A549 (cell line): ENCODE results near the gene SLC26A1. TPM values are rescaled to one million over a fixed set of nuclear protein-coding genes. Genes with fewer than 3 reads are reported as not detected.

Source experiments
- ATAC-seq, 2 experiments: fragments of 200-7000 bp in 1 of 2; fragments of >200 bp in 1 of 2; cut with Nextera tagmentation in 1 of 2; cut with Tn5 transposase in 1 of 2; 3 replicates each; pipeline versions ENCODE4 v1.8.0 to v1.9.1; 2018 to 2020; ENCODE audit warnings: mild to moderate bottlenecking in 1 of 2, moderate library complexity in 1 of 2
- CTCF ChIA-PET: fragments of 300-600 bp; sonication (Branson Sonifier 250); formaldehyde crosslinking; extraction: SDS; loops from one replicate; lab custom pipeline; 2021; ENCODE audit warnings: antibody characterized with exemption, inconsistent platforms; lab: Yijun Ruan, JAX
- POLR2A ChIA-PET: fragments of 350-600 bp; formaldehyde crosslinking; extraction: SDS; loops from one replicate; lab custom pipeline; 2021; ENCODE audit warnings: antibody characterized with exemption, inconsistent platforms; lab: Yijun Ruan, JAX
- DNase-seq, 2 experiments: peaks; one replicate each; pipeline versions ENCODE4 v3.0.0 to v3.0.0-alpha.2; 2011 to 2016; ENCODE audit warnings: low read depth in 1 of 2, low spot score in 1 of 2
- FAIRE-seq: peaks from 2 replicates; lab custom pipeline; 2011; peaks lifted over from hg19 to GRCh38; lab: Jason Lieb, UNC
- H3K27ac ChIP-seq, 2 experiments: fragments of >200 bp; sonication (Bioruptor Twin); formaldehyde crosslinking; 3 replicates each; pipeline ENCODE4 v1.5.1; 2016 to 2017
- H3K4me1 ChIP-seq: fragments of >200 bp; sonication (Bioruptor Twin); formaldehyde crosslinking; 3 replicates; pipeline ENCODE4 v1.6.1; 2016
- H3K4me2 ChIP-seq: fragments of >200 bp; sonication (Bioruptor Twin); formaldehyde crosslinking; 3 replicates; pipeline ENCODE4 v1.6.1; 2016
- H3K4me3 ChIP-seq: fragments of >200 bp; sonication (Bioruptor Twin); formaldehyde crosslinking; 3 replicates; pipeline ENCODE4 v1.5.1; 2016
- H3K9me3 ChIP-seq: fragments of >200 bp; sonication (Bioruptor Twin); formaldehyde crosslinking; 3 replicates; pipeline ENCODE4 v1.6.1; 2016
- BCL3 ChIP-seq: fragments of >200 bp; sonication (Bioruptor Twin); formaldehyde crosslinking; IDR thresholded peaks from 3 replicates; pipeline ENCODE4 v1.6.1; 2016
- CEBPB ChIP-seq, 2 experiments: fragments of >200 bp in 1 of 2; sonication (Bioruptor Twin) in 1 of 2; formaldehyde crosslinking in 1 of 2; IDR thresholded peaks; 2 replicates each; pipeline ENCODE4 v1.6.1; 2012 to 2016
- CHD2 ChIP-seq: fragments of 150-350 bp; IDR thresholded peaks from 2 replicates; pipeline ENCODE4 v1.6.1; 2014; ENCODE audit warnings: low read length; ENCODE audit not compliant: partially characterized antibody
- EHF ChIP-seq: fragments of 250-450 bp; sonication (Bioruptor Pico); IDR thresholded peaks from 2 replicates; pipeline ENCODE4 v1.5.0; 2020; ENCODE audit warnings: mild to moderate bottlenecking
- ELK1 ChIP-seq: fragments of 150-350 bp; IDR thresholded peaks from 2 replicates; pipeline ENCODE4 v1.6.1; 2014; ENCODE audit warnings: low read depth, mild to moderate bottlenecking, low read length
- ESRRA ChIP-seq: fragments of 150-350 bp; IDR thresholded peaks from 2 replicates; pipeline ENCODE4 v1.6.1; 2014; ENCODE audit warnings: mild to moderate bottlenecking, low read length, borderline replicate concordance
- FOSB ChIP-seq: fragments of 250-450 bp; sonication (Bioruptor Pico); IDR thresholded peaks from 2 replicates; pipeline ENCODE4 v1.5.0; 2020; ENCODE audit warnings: mild to moderate bottlenecking, moderate library complexity
- FOXS1 ChIP-seq: fragments of 250-450 bp; sonication (Bioruptor Pico); IDR thresholded peaks from 2 replicates; pipeline ENCODE4 v1.5.0; 2020; ENCODE audit warnings: mild to moderate bottlenecking, moderate library complexity
- HDAC2 ChIP-seq: fragments of 200-600 bp; sonication (generic); IDR thresholded peaks from 2 replicates; pipeline ENCODE4 v1.6.1; 2016
- HES2 ChIP-seq: fragments of >200 bp; sonication (Bioruptor Twin); formaldehyde crosslinking; IDR thresholded peaks from 2 replicates; pipeline ENCODE4 v1.6.1; 2016
- HOXA7 ChIP-seq: fragments of 250-450 bp; sonication (Bioruptor Pico); IDR thresholded peaks from 2 replicates; pipeline ENCODE4 v1.5.0; 2020; ENCODE audit warnings: mild to moderate bottlenecking, moderate library complexity
- HOXB5 ChIP-seq: fragments of 250-450 bp; sonication (Bioruptor Pico); IDR thresholded peaks from 2 replicates; pipeline ENCODE4 v1.5.0; 2020; ENCODE audit warnings: mild to moderate bottlenecking, moderate library complexity
- JUN ChIP-seq, 2 experiments: fragments of >200 bp; sonication (Bioruptor Twin); formaldehyde crosslinking; IDR thresholded peaks; 2 replicates in 1 of 2; 3 replicates in 1 of 2; pipeline ENCODE4 v1.6.1; 2016 to 2017
- KDM1A ChIP-seq: fragments of 200-600 bp; sonication (generic); IDR thresholded peaks from 2 replicates; pipeline ENCODE4 v1.6.1; 2016; ENCODE audit warnings: low read depth, mild to moderate bottlenecking
- MAFK ChIP-seq: fragments of 450-650 bp; IDR thresholded peaks from 2 replicates; pipeline ENCODE4 v1.6.1; 2014; ENCODE audit not compliant: partially characterized antibody
- MAX ChIP-seq: IDR thresholded peaks from 2 replicates; pipeline ENCODE4 v1.6.1; 2012
- MYC ChIP-seq: IDR thresholded peaks from 2 replicates; pipeline ENCODE4 v1.6.1; 2012; ENCODE audit warnings: mild to moderate bottlenecking, inconsistent platforms, low read length, improper control_type of control experiment, borderline replicate concordance
- NFE2L2 ChIP-seq: fragments of 150-350 bp; conservative IDR thresholded peaks from 2 replicates; pipeline ENCODE4 v1.6.1; 2014; ENCODE audit warnings: low read length
- PHF8 ChIP-seq: fragments of 200-600 bp; sonication (generic); IDR thresholded peaks from 2 replicates; pipeline ENCODE4 v1.6.1; 2016; ENCODE audit warnings: low read depth, mild to moderate bottlenecking, antibody characterized with exemption, moderate library complexity, borderline replicate concordance
- POLR2A ChIP-seq: IDR thresholded peaks from 2 replicates; pipeline ENCODE4 v1.6.1; 2012; ENCODE audit warnings: mild to moderate bottlenecking, low read length
- RCOR1 ChIP-seq: fragments of 150-350 bp; IDR thresholded peaks from 2 replicates; pipeline ENCODE4 v1.6.1; 2014; ENCODE audit warnings: antibody characterized with exemption, low read length, low read depth
- RNF2 ChIP-seq: fragments of 200-600 bp; sonication (generic); IDR thresholded peaks from 2 replicates; pipeline ENCODE4 v1.6.1; 2016; ENCODE audit warnings: low read depth, mild to moderate bottlenecking, antibody characterized with exemption, moderate library complexity, borderline replicate concordance
- ZNF302 ChIP-seq: fragments of 250-450 bp; sonication (Bioruptor Pico); IDR thresholded peaks from 2 replicates; pipeline ENCODE4 v1.9.0; 2021; ENCODE audit warnings: inconsistent platforms, mild to moderate bottlenecking, moderate library complexity
- WGBS: methylation state at CpG from one replicate; pipeline ENCODE4 v1.1.6; 2017; ENCODE audit errors: missing lambda C conversion rate; 5-methylcytosine and 5-hydroxymethylcytosine counted together
- polyA plus RNA-seq, 4 experiments: library from polyadenylated mRNA; depleted of rRNA in 3 of 4; stranded (reverse); fragments of >200 nt; fragmentation: RNase III in 1 of 4; extraction: RNeasy Plus Mini Kit Qiagen cat#74134 plus additional on column Dnase treatment in 1 of 4; gene quantifications; 2 replicates in 3 of 4; 3 replicates in 1 of 4; pipeline ENCODE4 v1.2.3, GENCODE V29; 2011 to 2017
- TF ChIP-seq, protein P1 (sequence below): IDR thresholded peaks from 2 replicates; pipeline ENCODE4 v1.6.1; 2012
- TF ChIP-seq, protein P2 (sequence below): fragments of 200-600 bp; sonication (generic); IDR thresholded peaks from 2 replicates; pipeline ENCODE4 v1.6.1; 2016; ENCODE audit warnings: antibody characterized with exemption, mild to moderate bottlenecking, moderate library complexity
- TF ChIP-seq, protein P3 (sequence below): fragments of 250-450 bp; sonication (Bioruptor Pico); IDR thresholded peaks from 2 replicates; pipeline ENCODE4 v1.5.0; 2020; ENCODE audit warnings: low read depth, mild to moderate bottlenecking, moderate library complexity

SLC26A1 gene
- polyA plus RNA-seq, 2 of the 4 experiments (the other 2 are of a cell fraction) = 0.23 to 0.61 TPM

DNA sequence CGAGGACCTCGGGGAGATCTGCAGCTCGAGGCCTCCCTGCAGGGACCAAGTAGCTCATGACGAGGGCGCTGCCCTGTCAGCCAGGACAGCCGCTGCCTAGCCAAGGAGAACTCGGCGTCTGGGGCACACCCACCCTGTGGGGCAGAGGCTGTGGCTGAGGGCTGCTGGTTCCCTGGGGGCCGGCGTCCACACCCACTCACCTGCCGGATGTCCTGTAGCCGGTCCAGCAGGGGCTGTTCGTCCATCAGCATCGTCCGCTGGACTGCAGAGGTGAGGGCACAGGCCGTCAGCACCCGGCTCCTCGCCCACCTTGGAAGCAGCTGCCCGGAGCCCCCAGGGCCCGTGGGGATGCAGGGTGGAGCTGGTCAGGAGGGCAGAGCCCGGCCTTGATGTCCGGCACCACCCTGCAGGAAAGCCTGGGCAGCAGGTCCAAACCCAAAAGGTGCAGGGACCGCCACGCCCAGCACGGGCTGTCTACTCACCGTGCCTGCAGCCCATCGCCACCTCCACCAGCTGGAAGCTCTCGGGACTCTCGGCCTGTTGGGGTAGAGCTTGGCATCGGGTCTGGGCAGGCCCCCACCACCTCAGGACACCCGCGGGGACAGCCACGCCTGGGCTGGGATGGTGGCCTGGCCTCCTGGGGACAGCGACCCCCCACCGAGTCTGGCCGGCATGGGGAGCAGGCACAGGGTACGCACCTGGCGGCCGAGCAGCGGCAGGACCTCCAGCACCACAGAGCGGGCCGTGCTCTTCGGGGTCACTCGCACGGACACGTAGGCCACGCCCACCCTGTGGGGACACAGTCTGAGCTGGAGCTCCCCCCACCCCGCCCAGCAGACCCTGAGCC, 26.7 kb downstream of the SLC26A1 start (continued):
- TF ChIP-seq, protein P1, sequence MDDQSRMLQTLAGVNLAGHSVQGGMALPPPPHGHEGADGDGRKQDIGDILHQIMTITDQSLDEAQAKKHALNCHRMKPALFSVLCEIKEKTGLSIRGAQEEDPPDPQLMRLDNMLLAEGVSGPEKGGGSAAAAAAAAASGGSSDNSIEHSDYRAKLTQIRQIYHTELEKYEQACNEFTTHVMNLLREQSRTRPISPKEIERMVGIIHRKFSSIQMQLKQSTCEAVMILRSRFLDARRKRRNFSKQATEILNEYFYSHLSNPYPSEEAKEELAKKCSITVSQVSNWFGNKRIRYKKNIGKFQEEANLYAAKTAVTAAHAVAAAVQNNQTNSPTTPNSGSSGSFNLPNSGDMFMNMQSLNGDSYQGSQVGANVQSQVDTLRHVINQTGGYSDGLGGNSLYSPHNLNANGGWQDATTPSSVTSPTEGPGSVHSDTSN = no peak
- TF ChIP-seq MYC (no peak), FOXS1 (CRISPR knock-in tag) (no peak), JUN (IDR thresholded peaks at IDR 0.05) (no peak), HES2 (no peak), CHD2 (no peak), KDM1A (no peak)
- TF ChIP-seq, protein P2, sequence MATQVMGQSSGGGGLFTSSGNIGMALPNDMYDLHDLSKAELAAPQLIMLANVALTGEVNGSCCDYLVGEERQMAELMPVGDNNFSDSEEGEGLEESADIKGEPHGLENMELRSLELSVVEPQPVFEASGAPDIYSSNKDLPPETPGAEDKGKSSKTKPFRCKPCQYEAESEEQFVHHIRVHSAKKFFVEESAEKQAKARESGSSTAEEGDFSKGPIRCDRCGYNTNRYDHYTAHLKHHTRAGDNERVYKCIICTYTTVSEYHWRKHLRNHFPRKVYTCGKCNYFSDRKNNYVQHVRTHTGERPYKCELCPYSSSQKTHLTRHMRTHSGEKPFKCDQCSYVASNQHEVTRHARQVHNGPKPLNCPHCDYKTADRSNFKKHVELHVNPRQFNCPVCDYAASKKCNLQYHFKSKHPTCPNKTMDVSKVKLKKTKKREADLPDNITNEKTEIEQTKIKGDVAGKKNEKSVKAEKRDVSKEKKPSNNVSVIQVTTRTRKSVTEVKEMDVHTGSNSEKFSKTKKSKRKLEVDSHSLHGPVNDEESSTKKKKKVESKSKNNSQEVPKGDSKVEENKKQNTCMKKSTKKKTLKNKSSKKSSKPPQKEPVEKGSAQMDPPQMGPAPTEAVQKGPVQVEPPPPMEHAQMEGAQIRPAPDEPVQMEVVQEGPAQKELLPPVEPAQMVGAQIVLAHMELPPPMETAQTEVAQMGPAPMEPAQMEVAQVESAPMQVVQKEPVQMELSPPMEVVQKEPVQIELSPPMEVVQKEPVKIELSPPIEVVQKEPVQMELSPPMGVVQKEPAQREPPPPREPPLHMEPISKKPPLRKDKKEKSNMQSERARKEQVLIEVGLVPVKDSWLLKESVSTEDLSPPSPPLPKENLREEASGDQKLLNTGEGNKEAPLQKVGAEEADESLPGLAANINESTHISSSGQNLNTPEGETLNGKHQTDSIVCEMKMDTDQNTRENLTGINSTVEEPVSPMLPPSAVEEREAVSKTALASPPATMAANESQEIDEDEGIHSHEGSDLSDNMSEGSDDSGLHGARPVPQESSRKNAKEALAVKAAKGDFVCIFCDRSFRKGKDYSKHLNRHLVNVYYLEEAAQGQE = no peak

DNA sequence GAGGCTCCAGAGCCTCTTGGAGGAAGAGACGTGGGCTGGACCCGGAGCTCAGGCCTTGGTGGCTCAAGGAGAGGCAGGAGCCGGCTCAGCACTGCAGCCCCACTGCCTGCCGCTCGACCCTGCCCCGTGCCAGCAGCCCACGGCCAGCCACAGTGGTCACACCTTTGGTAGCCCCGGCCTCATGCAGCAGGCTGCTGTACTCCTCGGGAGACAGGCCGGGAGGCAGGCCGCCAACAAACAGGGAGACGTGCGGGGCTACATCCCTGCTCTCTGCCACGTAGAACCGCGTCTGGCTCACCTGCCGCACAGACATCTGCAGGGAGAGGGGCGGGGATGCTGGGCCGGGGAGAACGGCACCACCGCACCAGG, 27.5 kb downstream of the SLC26A1 start:
- Histone ChIP-seq H3K4me3 (no peak overlapping the region), H3K4me2 (no peak overlapping the region), H3K4me1 (no peaks in the 10 kb centered on the region), H3K9me3 (no peaks in the 10 kb centered on the region), H3K27ac (no peak overlapping the region)
- no peak for ATAC-seq
- POLR2A ChIA-PET = no interaction called here
- TF ChIP-seq RCOR1 (no peak), MAX (no peak), ESRRA (no peak), HDAC2 (no peak), MYC (no peak), PHF8 (no peak), ZNF302 (CRISPR knock-in tag) (no peak), FOSB (CRISPR knock-in tag) (no peak), BCL3 (no peak), HOXB5 (CRISPR knock-in tag) (no peak), HOXA7 (no peak), ELK1 (no peak), POLR2A (no peak), CEBPB (IDR thresholded peaks at IDR 0.05) (no peak), RNF2 (no peak), NFE2L2 (no peak), MAFK (no peak), EHF (CRISPR knock-in tag) (no peak)
- TF ChIP-seq, protein P3, sequence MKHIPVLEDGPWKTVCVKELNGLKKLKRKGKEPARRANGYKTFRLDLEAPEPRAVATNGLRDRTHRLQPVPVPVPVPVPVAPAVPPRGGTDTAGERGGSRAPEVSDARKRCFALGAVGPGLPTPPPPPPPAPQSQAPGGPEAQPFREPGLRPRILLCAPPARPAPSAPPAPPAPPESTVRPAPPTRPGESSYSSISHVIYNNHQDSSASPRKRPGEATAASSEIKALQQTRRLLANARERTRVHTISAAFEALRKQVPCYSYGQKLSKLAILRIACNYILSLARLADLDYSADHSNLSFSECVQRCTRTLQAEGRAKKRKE (CRISPR knock-in tag) = no peak
- TF ChIP-seq, protein P2 = no peak
- FAIRE-seq = no peak
- DNase-seq = no peak
- 87% methylated on average over 7 of the region's 21 CpGs for WGBS
- CTCF ChIA-PET = interaction anchor here (1.7 kb wide), 1 partner anchor 22 kb away, joined by 4 read pairs; no protein-coding TSS in a partner anchor
